ENCODE results near the gene CADPS2.

GRCh38 chr7:122329145-122329802 is 557.0 kb downstream of the CADPS2 start:
- TF ChIP-seq CTCF (conservative IDR thresholded peaks at IDR 0.05 in 1 of 2, IDR thresholded peaks at IDR 0.05 in 1 of 2; ENCODE audit: low read depth in 1 of 2, low read length in 2 of 2): no peak
- TF ChIP-seq EZH2 (IDR thresholded peaks at IDR 0.05; ENCODE audit: low read length, missing control alignments): no peak
